GM23338 (cell line): ENCODE results near the gene CNGA4.

ENCODE experiments used
- CREB1 ChIP-seq: fragments of 250-450 bp; sonication (Bioruptor Pico); IDR thresholded peaks from 2 replicates; pipeline ENCODE4 v1.5.0; 2020; ENCODE audit warnings: low read depth, mild to moderate bottlenecking, moderate library complexity
- EZH2 ChIP-seq: fragments of 200-600 bp; sonication (generic); IDR thresholded peaks from one replicate; pipeline ENCODE4 v1.8.0; 2017; ENCODE audit warnings: antibody characterized with exemption, mild to moderate bottlenecking, low read depth; ENCODE audit not compliant: unreplicated experiment
- TF ChIP-seq, protein P1 (sequence below), 2 experiments: fragments of 200-600 bp in 1 of 2; sonication (generic) in 1 of 2; conservative IDR thresholded peaks; 2 replicates each; pipeline versions ENCODE4 v1.5.1 to v1.6.1; 2016 to 2017; ENCODE audit warnings: antibody characterized with exemption in 2 of 2, low read depth in 2 of 2, mild to moderate bottlenecking in 2 of 2, moderate library complexity in 1 of 2

DNA sequence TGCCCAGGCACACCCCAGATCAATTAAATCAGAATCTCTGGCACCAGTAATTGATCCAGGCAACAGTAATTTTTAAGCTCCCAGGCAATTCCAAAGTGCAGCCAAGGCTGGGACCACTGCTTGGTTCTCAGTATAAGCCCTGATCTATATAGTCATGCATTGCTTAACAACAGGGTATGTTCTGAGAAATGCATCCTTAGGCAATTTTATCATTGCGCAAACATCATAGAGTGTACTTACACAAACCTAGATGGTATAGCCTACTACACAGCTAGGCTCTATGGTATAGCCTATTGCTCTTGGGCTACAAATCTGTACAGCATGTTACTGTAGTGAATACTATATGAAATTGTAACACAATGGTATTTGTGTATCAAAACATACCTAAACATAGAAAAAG, 34.2 kb upstream of the CNGA4 start:
- TF ChIP-seq, protein P1, sequence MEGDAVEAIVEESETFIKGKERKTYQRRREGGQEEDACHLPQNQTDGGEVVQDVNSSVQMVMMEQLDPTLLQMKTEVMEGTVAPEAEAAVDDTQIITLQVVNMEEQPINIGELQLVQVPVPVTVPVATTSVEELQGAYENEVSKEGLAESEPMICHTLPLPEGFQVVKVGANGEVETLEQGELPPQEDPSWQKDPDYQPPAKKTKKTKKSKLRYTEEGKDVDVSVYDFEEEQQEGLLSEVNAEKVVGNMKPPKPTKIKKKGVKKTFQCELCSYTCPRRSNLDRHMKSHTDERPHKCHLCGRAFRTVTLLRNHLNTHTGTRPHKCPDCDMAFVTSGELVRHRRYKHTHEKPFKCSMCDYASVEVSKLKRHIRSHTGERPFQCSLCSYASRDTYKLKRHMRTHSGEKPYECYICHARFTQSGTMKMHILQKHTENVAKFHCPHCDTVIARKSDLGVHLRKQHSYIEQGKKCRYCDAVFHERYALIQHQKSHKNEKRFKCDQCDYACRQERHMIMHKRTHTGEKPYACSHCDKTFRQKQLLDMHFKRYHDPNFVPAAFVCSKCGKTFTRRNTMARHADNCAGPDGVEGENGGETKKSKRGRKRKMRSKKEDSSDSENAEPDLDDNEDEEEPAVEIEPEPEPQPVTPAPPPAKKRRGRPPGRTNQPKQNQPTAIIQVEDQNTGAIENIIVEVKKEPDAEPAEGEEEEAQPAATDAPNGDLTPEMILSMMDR (conservative IDR thresholded peaks at IDR 0.05; ENCODE audit: low read depth in 2 of 2), result no peak
- TF ChIP-seq CREB1, result no peak
- no peak for TF ChIP-seq EZH2
